ENCODE measurements around the gene NAA10. TPM values are rescaled to one million over a fixed set of nuclear protein-coding genes. Genes with fewer than 3 reads are reported as not detected.

Gene NAA10
- polyA plus RNA-seq, 2 of the 4 experiments (the other 2 are of a cell fraction): 63.5 to 230 TPM

- WGBS (ENCODE audit: missing lambda C conversion rate): 64% methylated on average over 22 of the region's 94 CpGs
- POLR2A ChIA-PET: no interaction called here
- DNase-seq (ENCODE audit: low read depth in 1 of 2, low spot score in 1 of 2): no peak
- peak within 1 kb of the TSS; percentile 91 for H3K4me2 ChIP-seq
- peak within 1 kb of the TSS; percentile 52 for H3K4me3 ChIP-seq
- ATAC-seq: peak in 1 of 2 experiments; percentile 32; a peak in 2 of 6 replicates
- TF ChIP-seq BHLHE40 (IDR thresholded peaks at IDR 0.05; ENCODE audit: low read depth, low read length): no peak
- TF ChIP-seq MAFK (IDR thresholded peaks at IDR 0.05; ENCODE audit: partially characterized antibody): no peak
- H3K4me1 ChIP-seq: peaks cover 21% of the 10 kb centered on the region
- FAIRE-seq: no peak
- CTCF ChIA-PET: interaction anchor here (1.1 to 1.5 kb wide), 3 partner anchors 27 to 61 kb away, joined by 3 to 6 read pairs (median 3); no protein-coding TSS in a partner anchor
- H3K9me3 ChIP-seq: no peaks in the 10 kb centered on the region
- peak within 1 kb of the TSS; percentile 33 to 81; a peak in 5 of 6 replicates for H3K27ac ChIP-seq
Measured at GRCh38 chrX:153885968-153886903, 48.6 kb downstream of the NAA10 start, which contains the start of gene L1CAM. Gene L1CAM (minus strand): TSS chrX:153886173. CDS start chrX:153875836, 10,337 bp downstream.

GRCh38 chrX:153885208-153885787, 49.5 kb downstream of the NAA10 start:
- peak overlapping the region; percentile 52 for H3K4me3 ChIP-seq
- peaks cover 21% of the 10 kb centered on the region for H3K4me1 ChIP-seq
- H3K9me3 ChIP-seq: no peaks in the 10 kb centered on the region
- FAIRE-seq (no peak), ATAC-seq (peak in 1 of 2 experiments; percentile 17; a peak in 2 of 6 replicates), DNase-seq (ENCODE audit: low read depth in 1 of 2, low spot score in 1 of 2) (no peak)
- peak overlapping the region; percentile 91 for H3K4me2 ChIP-seq
- ChIA-PET CTCF (interaction anchor here (1.4 to 2.4 kb wide), 3 partner anchors 26 to 121 kb away, joined by 5 to 15 read pairs (median 6); partner anchors contain the start of gene PLXNB3), POLR2A (no interaction called here)
- H3K27ac ChIP-seq: peak overlapping the region; percentile 33 to 81; a peak in 5 of 6 replicates
- WGBS (ENCODE audit: missing lambda C conversion rate): 33% methylated on average over 5 of the region's 32 CpGs
- TF ChIP-seq ZFP36 (IDR thresholded peaks at IDR 0.05; ENCODE audit: borderline replicate concordance, partially characterized antibody) (no peak), MAFK (IDR thresholded peaks at IDR 0.05; ENCODE audit: partially characterized antibody) (no peak), TFCP2L1 (CRISPR knock-in tag; IDR thresholded peaks at IDR 0.05) (no peak), ELK1 (IDR thresholded peaks at IDR 0.05; ENCODE audit: low read depth, low read length) (no peak), CEBPB (IDR thresholded peaks at IDR 0.05) (no peak), HDAC2 (IDR thresholded peaks at IDR 0.05) (no peak), KDM5A (IDR thresholded peaks at IDR 0.05) (no peak), NPAS2 (CRISPR knock-in tag; IDR thresholded peaks at IDR 0.05; ENCODE audit: borderline replicate concordance) (no peak), RFX5 (IDR thresholded peaks at IDR 0.05) (no peak)

GRCh38 chrX:153884590-153884989, 50.2 kb downstream of the NAA10 start:
- POLR2A ChIA-PET: interaction anchor here (0.8 kb wide), 1 partner anchor 118 kb away, joined by 3 read pairs; no protein-coding TSS in a partner anchor
- ATAC-seq (peak; percentile 48 to 71; a peak in 4 of 6 replicates), FAIRE-seq (peak; percentile 76), DNase-seq (ENCODE audit: low read depth in 1 of 2, low spot score in 1 of 2) (peak in 1 of 2 experiments; percentile 59)
- peak overlapping the region; percentile 91 for H3K4me2 ChIP-seq
- CTCF ChIA-PET: interaction anchor here (1.1 to 2.4 kb wide), 6 partner anchors 11 to 120 kb away, joined by 3 to 15 read pairs (median 4); partner anchors contain the start of gene PLXNB3
- H3K9me3 ChIP-seq: no peaks in the 10 kb centered on the region
- H3K27ac ChIP-seq: peak overlapping the region in 1 of 2 experiments; percentile 81; a peak in 3 of 6 replicates
- TF ChIP-seq JUN (IDR thresholded peaks at IDR 0.05): no peak
- TF ChIP-seq RAD21 (conservative IDR thresholded peaks at IDR 0.05 in 1 of 2, IDR thresholded peaks at IDR 0.05 in 1 of 2): peak; percentile 40 to 56; a peak in 3 of 5 replicates
- TF ChIP-seq SMC3 (IDR thresholded peaks at IDR 0.05): peak; percentile 33; the same call in 2 of the 3 replicates
- peaks cover 21% of the 10 kb centered on the region for H3K4me1 ChIP-seq
- 19% methylated on average over 3 of the region's 6 CpGs for WGBS (ENCODE audit: missing lambda C conversion rate)
- H3K4me3 ChIP-seq: peak overlapping the region; percentile 52; the same call in 2 of the 3 replicates

GRCh38 chrX:153884136-153884535, 50.7 kb downstream of the NAA10 start:
- no peak overlapping the region for H3K4me3 ChIP-seq
- DNase-seq (ENCODE audit: low read depth in 1 of 2, low spot score in 1 of 2) (no peak), FAIRE-seq (no peak), ATAC-seq (0 out of 6 replicates have a peak, but pooled peaks of 1 of the 2 experiments have one; percentile 7)
- H3K4me1 ChIP-seq: peaks cover 21% of the 10 kb centered on the region
- ChIA-PET CTCF (interaction anchor here (0.5 to 2.4 kb wide), 8 partner anchors 11 to 888 kb away, joined by 3 to 15 read pairs (median 4); partner anchors contain the start of gene PLXNB3), POLR2A (interaction anchor here (0.8 kb wide), 1 partner anchor 118 kb away, joined by 3 read pairs; no protein-coding TSS in a partner anchor)
- no peaks in the 10 kb centered on the region for H3K9me3 ChIP-seq
- no peak overlapping the region for H3K27ac ChIP-seq
- no peak overlapping the region for H3K4me2 ChIP-seq
- TF ChIP-seq RNF2 (IDR thresholded peaks at IDR 0.05; ENCODE audit: borderline replicate concordance, low read depth): no peak
- TF ChIP-seq HES2 (IDR thresholded peaks at IDR 0.05): no peak
- no peak for TF ChIP-seq ELK1 (IDR thresholded peaks at IDR 0.05; ENCODE audit: low read depth, low read length)
- TF ChIP-seq CHD2 (IDR thresholded peaks at IDR 0.05; ENCODE audit: low read length, partially characterized antibody): no peak
- TF ChIP-seq BCL3 (IDR thresholded peaks at IDR 0.05): no peak
- 79% methylated on average over 8 of the region's 13 CpGs for WGBS (ENCODE audit: missing lambda C conversion rate)

Measured in A549 (cell line).